Nephron progenitor cell (in vitro differentiated cells): ENCODE data around the gene POLR1A.
A peak's percentile ranks its signal among the peaks of the same experiment; 100 is the strongest.

ENCODE experiments used
- DNase-seq: peaks from one replicate; pipeline ENCODE4 v3.0.0; 2021
- H3K27ac Mint-ChIP-seq: 2 replicates; pipeline ENCODE4 v1.8.0; 2021; ENCODE audit warnings: mild to moderate bottlenecking, moderate library complexity, mixed read lengths
- H3K27me3 Mint-ChIP-seq: 2 replicates; pipeline ENCODE4 v1.8.0; 2021; ENCODE audit warnings: mild to moderate bottlenecking, low read depth, mixed read lengths; ENCODE audit not compliant: poor library complexity
- H3K36me3 Mint-ChIP-seq: 2 replicates; pipeline ENCODE4 v1.8.0; 2021; ENCODE audit warnings: low read depth, mixed read lengths
- H3K4me1 Mint-ChIP-seq: 2 replicates; pipeline ENCODE4 v1.8.0; 2021; ENCODE audit warnings: mixed read lengths
- H3K4me3 Mint-ChIP-seq: 2 replicates; pipeline ENCODE4 v1.8.0; 2021; ENCODE audit warnings: mild to moderate bottlenecking, moderate library complexity, mixed read lengths
- H3K9me3 Mint-ChIP-seq: 2 replicates; pipeline ENCODE4 v1.8.0; 2021; ENCODE audit warnings: mild to moderate bottlenecking, moderate library complexity, mixed read lengths
- TF ChIP-seq, protein P1 (sequence below): fragments of 200-600 bp; sonication (generic); IDR thresholded peaks from 2 replicates; pipeline ENCODE4 v1.5.0; 2021; ENCODE audit warnings: antibody characterized with exemption

POLR1A gene

DNA sequence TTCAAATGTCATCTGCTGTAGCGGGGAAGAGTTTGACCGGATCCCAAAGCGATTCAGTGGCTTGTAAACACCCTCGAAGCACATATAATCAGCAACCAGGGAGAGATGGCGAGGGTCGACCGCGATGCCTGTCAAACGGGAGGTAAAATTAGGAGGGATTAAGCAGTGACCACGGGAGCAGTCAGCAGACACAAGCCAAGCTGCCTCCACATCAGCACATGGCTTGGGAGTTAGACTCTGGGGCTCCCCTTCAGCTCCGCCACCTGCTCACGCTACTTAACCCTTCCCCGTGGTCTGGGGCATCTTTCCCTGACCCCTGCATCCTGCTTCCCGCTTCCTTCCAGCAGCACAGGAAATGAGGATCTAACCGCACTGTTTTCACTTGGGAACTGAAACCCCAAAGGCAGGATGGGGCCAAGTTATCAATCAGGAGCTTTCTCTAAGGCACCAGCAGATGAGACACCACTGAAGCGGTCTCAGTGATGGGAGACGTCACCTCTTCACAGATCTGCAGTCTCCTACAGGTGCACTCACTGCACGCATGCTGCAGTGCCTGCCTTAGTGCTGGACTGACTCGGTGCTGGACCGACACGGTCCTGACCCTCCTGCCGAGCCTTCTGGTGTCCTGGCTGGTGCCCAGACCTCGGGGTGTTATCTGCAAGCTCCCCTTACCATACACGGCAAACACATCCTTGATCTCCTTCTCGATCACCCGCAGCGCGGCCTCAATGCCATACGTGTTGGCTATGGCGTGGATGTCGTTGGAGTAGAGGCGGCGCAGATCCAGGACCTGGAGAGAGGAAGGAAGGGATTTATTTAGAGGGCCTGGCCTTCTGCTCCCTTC is 77.5 kb downstream of the POLR1A start:
- Mint-ChIP-seq H3K27ac (peak overlapping the region; percentile 81), H3K9me3 (no peaks in the 10 kb centered on the region), H3K27me3 (peaks cover 6% of the 10 kb centered on the region), H3K4me1 (no peaks in the 10 kb centered on the region), H3K36me3 (peaks cover 86% of the 10 kb centered on the region), H3K4me3 (no peak overlapping the region)
- TF ChIP-seq, protein P1, sequence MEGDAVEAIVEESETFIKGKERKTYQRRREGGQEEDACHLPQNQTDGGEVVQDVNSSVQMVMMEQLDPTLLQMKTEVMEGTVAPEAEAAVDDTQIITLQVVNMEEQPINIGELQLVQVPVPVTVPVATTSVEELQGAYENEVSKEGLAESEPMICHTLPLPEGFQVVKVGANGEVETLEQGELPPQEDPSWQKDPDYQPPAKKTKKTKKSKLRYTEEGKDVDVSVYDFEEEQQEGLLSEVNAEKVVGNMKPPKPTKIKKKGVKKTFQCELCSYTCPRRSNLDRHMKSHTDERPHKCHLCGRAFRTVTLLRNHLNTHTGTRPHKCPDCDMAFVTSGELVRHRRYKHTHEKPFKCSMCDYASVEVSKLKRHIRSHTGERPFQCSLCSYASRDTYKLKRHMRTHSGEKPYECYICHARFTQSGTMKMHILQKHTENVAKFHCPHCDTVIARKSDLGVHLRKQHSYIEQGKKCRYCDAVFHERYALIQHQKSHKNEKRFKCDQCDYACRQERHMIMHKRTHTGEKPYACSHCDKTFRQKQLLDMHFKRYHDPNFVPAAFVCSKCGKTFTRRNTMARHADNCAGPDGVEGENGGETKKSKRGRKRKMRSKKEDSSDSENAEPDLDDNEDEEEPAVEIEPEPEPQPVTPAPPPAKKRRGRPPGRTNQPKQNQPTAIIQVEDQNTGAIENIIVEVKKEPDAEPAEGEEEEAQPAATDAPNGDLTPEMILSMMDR: no peak
- DNase-seq: no peak

DNA sequence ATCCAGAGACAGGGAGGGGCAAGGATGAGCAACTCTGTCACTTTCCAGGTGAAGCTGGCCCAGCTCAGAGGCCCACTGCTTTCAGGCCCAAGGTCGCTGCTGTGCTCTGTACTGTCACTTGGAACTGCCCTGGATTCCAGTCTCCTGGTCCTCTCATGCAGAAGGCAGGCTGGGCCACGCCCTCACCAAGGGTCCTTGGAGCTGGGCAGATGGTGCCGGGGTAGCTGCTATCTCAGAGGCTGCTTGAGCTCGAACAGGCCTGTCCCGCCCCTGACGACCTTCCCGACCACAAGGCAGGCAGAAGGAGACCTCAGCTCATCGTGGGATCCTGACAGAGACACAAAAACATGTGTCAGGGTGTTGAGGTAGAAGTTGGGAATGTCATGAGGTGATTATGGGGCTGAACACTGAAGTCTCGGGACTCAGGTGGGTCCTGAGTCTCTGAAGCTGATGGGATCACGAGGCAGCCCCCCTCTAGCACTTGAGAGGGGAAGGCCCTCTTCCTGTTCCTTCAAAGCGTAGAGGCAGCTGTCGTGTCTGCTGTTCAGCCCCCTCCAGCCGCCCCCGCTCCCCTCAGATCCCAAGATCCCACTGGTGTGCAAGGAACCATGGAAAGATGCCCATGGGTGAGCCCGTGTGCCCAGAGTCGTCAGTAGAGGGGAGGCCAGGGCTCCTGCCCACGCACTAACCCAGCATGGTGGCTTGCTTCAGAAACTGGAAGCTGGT is 78.3 kb downstream of the POLR1A start:
- peak overlapping the region; percentile 85 for H3K27ac Mint-ChIP-seq
- no peaks in the 10 kb centered on the region for H3K9me3 Mint-ChIP-seq
- H3K36me3 Mint-ChIP-seq: peaks cover 80% of the 10 kb centered on the region
- H3K4me1 Mint-ChIP-seq: peaks cover 5% of the 10 kb centered on the region
- TF ChIP-seq, protein P1: no peak
- DNase-seq: no peak
- H3K27me3 Mint-ChIP-seq: peaks cover 6% of the 10 kb centered on the region
- H3K4me3 Mint-ChIP-seq: no peak overlapping the region

DNA sequence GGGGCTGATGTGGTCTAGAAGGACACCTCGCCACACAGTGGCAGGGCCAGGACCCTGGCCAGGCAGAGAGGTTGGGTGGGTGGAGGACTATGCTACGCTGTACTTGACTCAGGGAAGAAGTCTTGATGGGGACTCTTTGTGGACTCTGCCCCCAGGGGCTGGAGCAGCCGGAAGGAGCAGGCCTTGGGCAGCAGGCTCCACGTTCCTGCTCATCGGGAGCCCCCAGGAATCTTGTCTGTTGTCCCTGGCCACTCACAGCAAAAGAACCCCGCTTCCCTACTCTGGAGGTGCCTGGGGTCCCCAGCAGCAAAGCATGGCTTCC is 79.0 kb downstream of the POLR1A start:
- no peak for DNase-seq
- no peak overlapping the region for H3K4me3 Mint-ChIP-seq
- TF ChIP-seq, protein P1: no peak
- H3K27me3 Mint-ChIP-seq: peaks cover 6% of the 10 kb centered on the region
- no peaks in the 10 kb centered on the region for H3K9me3 Mint-ChIP-seq
- peaks cover 8% of the 10 kb centered on the region for H3K4me1 Mint-ChIP-seq
- no peak overlapping the region for H3K27ac Mint-ChIP-seq
- H3K36me3 Mint-ChIP-seq: peaks cover 74% of the 10 kb centered on the region

DNA sequence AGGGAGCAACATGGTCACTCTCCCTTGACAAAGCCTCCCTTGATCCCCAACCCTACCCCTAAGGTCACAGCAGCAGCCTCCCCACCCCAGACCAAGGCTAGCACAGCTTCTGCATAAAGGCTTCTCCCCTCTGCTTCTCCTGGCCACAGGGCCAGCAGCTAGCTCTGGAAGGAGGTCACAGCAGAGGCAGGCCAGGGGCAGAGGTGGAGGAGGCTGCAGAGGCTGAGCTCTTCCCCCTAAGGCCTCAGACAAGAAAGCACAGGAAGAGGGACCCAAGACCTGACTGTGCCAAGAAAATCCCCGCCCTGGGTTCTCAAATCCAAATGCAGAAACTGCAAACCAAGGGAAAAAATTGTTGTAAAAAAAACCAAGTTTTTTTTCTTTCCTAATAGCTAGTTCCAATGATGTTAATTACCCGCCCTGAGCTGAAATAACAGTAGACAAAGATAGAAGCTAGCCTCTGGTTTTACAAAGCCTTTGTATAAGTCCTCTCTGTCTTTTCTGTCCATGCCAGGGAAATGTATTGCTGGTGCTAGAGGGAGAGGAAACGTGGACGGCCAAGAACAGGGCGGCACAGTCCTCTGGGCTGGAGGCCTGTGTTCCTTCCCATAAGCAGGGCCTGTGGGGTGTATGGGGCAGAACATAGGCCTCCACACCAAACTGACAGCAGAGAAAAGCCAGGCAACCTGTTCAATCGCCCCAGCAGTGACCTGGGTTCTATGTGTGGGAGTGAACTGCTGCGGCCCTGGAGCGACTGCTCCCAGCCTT is 79.5 kb downstream of the POLR1A start:
- H3K4me3 Mint-ChIP-seq: no peak overlapping the region
- no peaks in the 10 kb centered on the region for H3K9me3 Mint-ChIP-seq
- peak overlapping the region; percentile 64 for H3K27ac Mint-ChIP-seq
- DNase-seq: no peak
- peaks cover 13% of the 10 kb centered on the region for H3K4me1 Mint-ChIP-seq
- peaks cover 73% of the 10 kb centered on the region for H3K36me3 Mint-ChIP-seq
- TF ChIP-seq, protein P1: no peak
- H3K27me3 Mint-ChIP-seq: peaks cover 6% of the 10 kb centered on the region

DNA sequence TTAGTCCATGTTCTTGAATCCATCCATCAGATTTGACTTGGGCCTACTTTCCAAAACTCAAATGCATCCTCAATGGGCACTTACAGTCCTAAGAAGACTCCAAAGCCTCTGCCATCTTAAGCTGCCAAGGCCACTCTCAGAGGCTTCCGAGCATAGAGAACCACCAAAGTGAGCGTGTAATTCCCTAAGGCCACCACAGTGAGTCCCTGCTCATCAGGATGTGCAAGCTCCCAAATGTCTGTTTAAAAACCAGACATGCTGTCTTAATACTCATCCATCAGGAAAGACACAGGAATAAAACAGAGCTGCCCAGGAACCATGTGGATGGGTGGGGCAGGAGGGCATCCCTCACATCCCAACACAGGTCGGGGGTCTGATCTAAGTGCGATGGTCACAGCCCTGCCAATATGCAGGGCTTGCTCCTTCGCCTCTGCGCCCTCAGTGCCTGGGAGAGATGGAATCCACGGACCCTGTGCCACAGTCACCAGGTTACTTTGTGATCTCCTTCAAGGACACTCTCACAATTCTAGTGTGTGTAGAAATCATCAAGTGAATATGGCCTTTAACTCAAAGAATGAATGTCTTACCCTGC is 80.4 kb downstream of the POLR1A start:
- Mint-ChIP-seq H3K4me1 (peaks cover 18% of the 10 kb centered on the region), H3K4me3 (no peak overlapping the region), H3K9me3 (no peaks in the 10 kb centered on the region), H3K27ac (no peak overlapping the region), H3K36me3 (peaks cover 66% of the 10 kb centered on the region), H3K27me3 (peaks cover 6% of the 10 kb centered on the region)
- DNase-seq: no peak
- TF ChIP-seq, protein P1: no peak
